Stimulated activated CD4-positive, alpha-beta T cell treated with anti-CD3 and anti-CD28 coated beads, Interleukin-2, amount 100 ng/mL, for 48 hours (primary cell): ENCODE results near the gene GRB10.

Experiments
- DNase-seq, 2 donors: peaks; one replicate each; pipeline ENCODE4 v3.0.0-alpha.2; 2020

The GRB10 gene

GRCh38 chr7:50629238-50629901, 153.3 kb downstream of the GRB10 start:
- no peak for DNase-seq

DNA sequence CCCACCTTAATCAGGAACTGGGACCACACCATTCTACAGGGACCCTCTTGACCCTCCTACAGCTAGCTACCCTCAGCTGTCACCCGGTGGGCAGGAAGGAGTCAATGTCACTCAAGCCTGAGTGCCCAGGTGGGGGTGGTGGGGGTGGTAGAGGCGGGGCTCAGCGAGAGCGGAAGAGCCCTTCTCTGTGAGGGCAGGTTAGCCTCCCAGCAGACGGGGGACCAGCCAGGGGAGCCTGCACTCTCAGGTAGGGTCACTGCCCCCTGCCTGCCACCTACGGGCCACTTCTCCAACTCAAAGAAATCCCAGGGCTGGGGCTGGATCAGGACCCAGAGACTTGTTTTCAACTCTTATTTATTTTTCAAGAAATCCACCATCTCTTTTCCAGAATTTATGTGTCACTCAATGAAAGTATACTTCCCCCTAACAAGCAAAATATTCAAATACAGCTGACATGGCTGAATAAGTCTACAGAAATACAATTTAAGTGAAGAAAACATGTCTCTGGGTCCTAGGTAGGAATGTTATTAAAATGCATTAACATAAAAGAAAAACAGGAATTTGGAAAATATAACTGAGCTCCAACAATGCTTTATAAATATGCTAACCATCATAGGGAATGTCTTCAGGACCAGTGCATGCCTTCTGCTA, 154.1 kb downstream of the GRB10 start:
- no peak for DNase-seq

DNA sequence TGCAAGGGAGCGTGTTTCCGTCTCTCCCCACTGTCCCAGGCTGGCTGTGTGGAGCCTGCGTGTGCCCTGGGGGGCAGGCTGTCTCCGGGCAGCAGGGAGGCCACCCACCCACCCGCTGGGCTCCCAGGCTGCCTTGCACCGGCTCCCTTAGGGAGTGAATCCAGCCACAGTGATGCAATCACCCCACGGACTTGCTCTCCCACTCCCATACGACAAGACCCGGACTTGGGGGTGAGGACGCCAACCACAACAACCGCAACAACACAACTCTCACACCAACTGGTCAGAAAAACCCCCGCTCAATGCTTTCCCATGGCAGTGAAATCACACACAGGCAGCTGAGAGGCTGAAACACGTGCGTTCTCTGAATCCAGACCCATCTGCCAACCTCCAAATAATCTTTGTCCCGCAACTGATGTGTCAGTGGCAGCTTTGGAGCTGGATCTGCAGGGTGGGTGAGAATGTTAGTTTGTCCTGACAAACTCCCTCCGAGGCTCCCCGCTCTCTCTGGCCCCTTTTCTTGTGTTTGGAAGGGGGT, 154.8 kb downstream of the GRB10 start:
- DNase-seq, result no peak

GRCh38 chr7:50626286-50626685, 156.4 kb downstream of the GRB10 start:
- DNase-seq, result no peak

DNA sequence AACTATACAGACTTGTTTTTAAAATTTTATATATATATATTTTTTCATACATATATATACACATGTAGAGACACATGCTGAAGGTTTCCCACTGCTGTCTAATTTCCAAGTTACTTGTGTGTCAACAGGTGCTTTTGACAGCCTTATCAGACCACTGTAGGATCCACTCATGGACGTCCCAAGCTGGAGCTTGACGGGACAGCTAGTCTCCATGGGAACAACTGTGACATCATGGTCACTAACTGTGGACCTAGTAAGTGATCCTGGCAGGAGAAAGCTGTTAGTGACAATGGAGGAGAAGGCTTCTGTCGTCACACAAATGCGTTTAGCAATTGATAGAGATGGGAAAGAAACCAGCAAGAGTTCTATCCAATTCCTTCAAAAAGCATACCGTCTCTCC, 157.3 kb downstream of the GRB10 start:
- no peak for DNase-seq

DNA sequence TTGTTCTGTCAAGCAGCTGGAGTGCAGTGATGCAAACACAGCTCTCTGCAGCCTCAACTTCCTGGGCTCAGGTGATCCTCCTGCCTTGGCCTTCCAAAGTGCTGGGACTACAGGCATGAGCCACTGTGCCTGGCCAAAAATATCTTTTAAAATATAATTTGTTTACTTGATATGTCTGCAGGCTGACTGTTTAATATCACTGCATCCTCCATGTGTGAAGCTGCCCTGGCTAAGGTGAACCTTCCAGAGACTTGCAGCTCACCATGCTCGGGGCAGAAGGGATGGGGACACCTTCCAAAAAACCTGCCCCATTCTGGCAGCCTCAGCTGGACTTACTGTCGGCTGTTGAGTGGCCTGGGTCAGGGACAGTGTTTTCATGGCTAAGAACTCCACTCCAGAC, 159.9 kb downstream of the GRB10 start:
- DNase-seq, result no peak

GRCh38 chr7:50621973-50622490, 160.7 kb downstream of the GRB10 start:
- no peak for DNase-seq

- DNase-seq, result no peak
Observed at GRCh38 chr7:50621206-50621605, 161.5 kb downstream of the GRB10 start.

DNA sequence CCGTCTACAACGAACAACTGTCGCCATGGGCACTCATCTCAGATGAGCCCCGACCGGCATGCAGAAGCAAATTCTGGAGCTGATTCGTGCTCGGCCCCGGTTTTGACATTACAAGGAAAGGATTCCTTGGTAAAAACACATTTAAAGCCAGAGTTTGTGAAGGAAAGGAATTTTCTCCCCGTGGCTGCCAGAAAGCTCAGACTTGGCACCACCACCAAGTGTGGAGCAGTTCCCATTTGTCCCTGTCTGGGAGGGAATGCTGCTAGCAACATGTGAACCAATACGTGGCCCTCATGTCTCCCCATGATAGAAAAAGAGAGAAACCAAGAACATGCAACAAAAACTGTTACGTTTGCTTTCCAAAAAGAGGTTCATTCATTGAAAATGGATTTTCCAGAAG, 162.3 kb downstream of the GRB10 start:
- no peak for DNase-seq

- no peak for DNase-seq
Observed at GRCh38 chr7:50619684-50620083, 163.0 kb downstream of the GRB10 start.

DNA sequence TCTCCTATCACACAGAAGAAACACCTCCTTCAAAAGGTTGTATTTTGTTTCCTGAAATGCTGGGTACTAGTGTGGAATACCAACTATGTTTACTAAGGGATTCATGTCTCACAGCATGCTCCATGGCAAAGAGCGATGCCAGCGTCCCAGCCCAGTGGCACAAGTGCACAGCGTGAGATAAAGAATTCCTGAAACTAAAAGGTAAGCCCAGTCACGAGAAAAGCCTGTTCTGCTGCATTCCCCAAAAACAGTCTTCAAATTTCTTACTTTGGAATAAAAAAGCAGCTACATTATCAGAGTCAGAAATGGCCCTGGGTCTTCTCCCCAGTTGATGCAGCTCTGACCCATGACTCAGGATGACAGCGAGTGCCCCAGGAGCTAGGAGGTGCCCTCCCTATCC, 164.4 kb downstream of the GRB10 start:
- no peak for DNase-seq

DNA sequence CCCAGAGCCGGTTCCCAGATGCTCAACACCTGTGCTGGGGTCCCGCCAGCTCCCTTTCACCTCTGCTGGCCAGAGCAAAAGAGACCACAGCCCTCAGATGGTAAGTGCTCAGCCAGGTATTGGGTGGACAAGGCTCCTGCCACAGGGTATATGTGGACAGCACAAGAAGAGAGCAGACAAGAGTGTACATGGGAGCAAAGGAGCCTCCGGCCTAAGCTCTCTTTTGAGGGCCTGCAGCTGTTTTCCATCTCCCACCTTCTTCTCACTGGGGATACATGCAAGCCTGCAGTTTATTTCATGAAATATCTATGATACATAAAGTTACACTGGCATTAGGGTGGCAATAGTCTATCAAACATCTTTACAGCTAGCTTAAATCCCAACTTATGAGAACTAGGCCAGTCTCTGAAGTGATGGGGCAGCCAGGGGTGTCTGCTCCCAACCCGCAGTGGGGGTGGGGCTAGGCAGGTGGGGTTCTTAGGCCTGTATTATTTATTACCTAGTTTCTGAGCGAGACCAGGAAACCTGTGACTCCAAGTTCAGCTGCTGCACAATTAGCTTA, 167.1 kb downstream of the GRB10 start:
- no peak for DNase-seq

DNA sequence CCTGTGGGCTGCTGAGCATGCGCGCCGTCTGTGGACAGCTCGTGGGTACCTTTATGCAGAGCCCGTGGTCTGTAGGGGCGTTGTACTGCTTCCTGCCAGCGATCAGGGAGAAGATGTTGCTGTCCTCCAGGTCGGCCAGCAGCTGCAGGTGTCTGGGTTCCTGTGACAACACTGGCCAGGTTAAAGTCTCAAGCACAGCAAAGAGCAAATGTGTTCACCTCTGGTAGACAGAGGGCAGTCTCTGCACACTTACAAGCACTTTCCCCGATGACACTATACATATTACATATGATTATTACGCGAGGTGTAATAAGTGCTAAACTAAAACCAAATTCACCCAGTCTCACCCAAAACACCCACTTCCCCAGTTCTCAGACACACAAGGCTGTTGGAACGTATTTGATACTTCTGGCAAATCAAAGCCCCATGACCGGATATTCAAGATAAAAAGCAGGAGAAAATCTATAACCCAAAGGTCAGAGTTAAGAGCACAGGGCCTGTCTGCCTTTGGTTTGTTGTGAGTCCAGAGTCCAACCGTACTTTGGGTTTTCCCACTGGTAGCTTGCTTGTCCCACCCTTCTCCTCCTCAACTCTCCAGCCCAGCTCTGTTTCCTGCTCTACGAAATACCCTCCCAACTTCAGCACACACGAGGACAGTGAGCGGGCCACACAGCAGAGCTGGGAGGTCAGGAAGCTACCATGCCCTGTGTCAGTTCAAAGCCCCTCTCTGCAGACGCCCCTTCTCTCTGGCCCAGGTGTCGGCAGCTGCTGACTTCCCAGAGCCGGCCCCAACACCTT, 167.8 kb downstream of the GRB10 start:
- DNase-seq, result no peak

DNA sequence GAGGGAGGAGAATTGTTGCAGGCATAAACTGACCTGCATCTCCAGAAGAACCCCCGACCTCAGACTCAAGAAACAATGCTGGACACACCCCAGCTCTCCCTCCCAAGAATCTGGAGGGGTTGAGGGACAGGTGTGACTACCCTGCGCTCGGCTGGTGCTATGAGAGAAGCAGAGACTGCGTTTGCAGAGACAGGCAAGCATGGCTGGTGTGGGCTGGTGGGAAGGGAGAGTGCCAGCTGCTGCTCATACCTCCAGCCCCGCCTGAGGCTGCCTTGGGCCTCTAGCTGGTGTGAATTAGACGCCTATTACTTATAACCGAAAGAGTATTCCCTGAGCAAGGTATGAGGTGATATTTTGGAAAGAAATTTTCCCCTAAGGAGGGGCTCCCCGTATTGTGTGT, 169.2 kb downstream of the GRB10 start:
- no peak for DNase-seq

GRCh38 chr7:50612704-50613103, 170.0 kb downstream of the GRB10 start:
- DNase-seq, result no peak

GRCh38 chr7:50610521-50611277, 172.0 kb downstream of the GRB10 start:
- no peak for DNase-seq

DNA sequence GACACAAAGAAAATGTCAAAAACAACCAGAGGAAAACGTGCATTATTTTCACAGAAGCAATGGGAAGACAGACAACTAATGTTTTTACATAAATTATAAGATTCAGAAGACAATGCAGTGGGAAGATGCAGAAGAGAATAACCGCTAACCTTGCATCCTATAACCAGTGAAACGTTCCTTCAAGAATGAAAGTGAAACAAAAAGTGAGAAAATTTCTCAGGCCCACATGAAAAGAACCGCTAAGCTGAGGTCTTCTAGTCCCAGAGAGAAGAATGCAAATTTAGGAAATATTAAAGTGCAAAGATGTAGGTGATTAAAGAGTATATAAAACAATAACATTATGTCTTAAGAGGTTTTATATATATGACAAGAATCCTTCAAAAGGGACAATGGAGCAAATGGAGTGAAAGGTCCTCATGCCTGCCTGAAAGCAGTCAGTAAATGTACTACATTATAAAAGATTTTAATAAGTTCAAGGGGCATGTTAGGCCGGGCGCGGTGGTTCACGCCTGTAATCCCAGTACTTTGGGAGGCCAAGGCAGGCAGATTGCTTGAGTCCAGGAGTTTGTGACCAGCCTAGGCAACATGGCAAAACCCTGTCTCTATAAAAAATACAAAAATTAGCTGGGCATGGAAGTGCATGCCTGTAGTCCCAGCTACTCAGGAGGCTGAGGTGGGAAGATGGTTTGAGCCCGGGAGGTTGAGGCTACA, 174.3 kb downstream of the GRB10 start:
- DNase-seq, result no peak

- no peak for DNase-seq
Observed at GRCh38 chr7:50607524-50608125, 175.1 kb downstream of the GRB10 start.

- DNase-seq, result no peak
Observed at GRCh38 chr7:50605059-50605458, 177.6 kb downstream of the GRB10 start.

DNA sequence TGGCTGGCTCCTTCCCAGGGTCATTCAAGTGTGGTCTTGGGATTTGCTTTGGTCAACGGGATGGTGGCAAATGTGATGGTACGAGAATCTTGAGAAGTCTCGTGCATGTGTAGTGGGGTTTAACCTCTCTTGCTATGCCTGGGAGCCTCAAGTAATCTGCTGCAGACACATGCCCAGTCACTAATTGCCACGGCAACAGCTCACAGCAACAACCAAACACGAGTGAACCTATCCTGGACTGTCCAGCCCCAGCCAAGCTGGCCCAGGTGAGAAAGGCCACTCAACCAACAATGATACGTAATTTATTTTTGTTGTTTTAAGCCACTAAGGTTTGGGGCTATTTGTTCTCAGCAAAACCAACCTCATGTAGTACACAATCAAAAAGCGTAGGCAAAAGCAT, 179.4 kb downstream of the GRB10 start:
- DNase-seq, result no peak

- DNase-seq, result no peak
Observed at GRCh38 chr7:50599385-50599784, 183.3 kb downstream of the GRB10 start.
